Endothelial cell of umbilical vein (primary cell): ENCODE data around the gene ELMO1. TPM values are rescaled to one million over a fixed set of nuclear protein-coding genes. Genes with fewer than 3 reads are reported as not detected.
A peak's percentile ranks its signal among the peaks of the same experiment; 100 is the strongest.

Experiments used
- BruUV-seq: library from RNA; stranded (reverse); fragments of 400-500 nt; replicated peaks from 2 replicates; lab custom pipeline; 2021; lab: Mats Ljungman, UMichigan
- CTCF ChIA-PET: fragments of 300-600, 350-600 bp; sonication (Branson Sonifier 250); formaldehyde crosslinking; loops from one replicate; lab custom pipeline; 2021; ENCODE audit warnings: antibody characterized with exemption, inconsistent platforms; lab: Charles Lee
- POLR2A ChIA-PET: fragments of 300-600, 350-600 bp; sonication (Branson Sonifier 250); formaldehyde crosslinking; loops from one replicate; lab custom pipeline; 2021; ENCODE audit warnings: antibody characterized with exemption, inconsistent platforms; lab: Charles Lee
- DNase-seq: peaks from one replicate; pipeline ENCODE4 v3.0.0-alpha.2; 2011; ENCODE audit warnings: low read depth, low spot score
- FAIRE-seq: peaks from 2 replicates; lab custom pipeline; 2011; peaks lifted over from hg19 to GRCh38; lab: Jason Lieb, UNC
- H2AFZ ChIP-seq: 2 replicates; pipeline ENCODE4 v1.6.0; 2012; ENCODE audit warnings: low read depth, low read length, control low read depth, inconsistent platforms
- H3K27ac ChIP-seq: 2 replicates; pipeline ENCODE4 v1.5.1; 2011; ENCODE audit warnings: low read depth, mild to moderate bottlenecking, control low read depth, low read length, moderate library complexity; ENCODE audit not compliant: insufficient read depth
- H3K27me3 ChIP-seq, 2 experiments: 2 replicates each; pipeline versions ENCODE4 v1.6.0 to v1.6.1; 2011; ENCODE audit warnings: low read length in 2 of 2, mixed read lengths in 1 of 2; ENCODE audit not compliant: control insufficient read depth in 2 of 2, insufficient read depth in 2 of 2
- H3K36me3 ChIP-seq, 2 experiments: 2 replicates in 1 of 2; 3 replicates in 1 of 2; pipeline ENCODE4 v1.5.1; 2011; ENCODE audit warnings: low read length in 2 of 2, mild to moderate bottlenecking in 1 of 2, moderate library complexity in 1 of 2; ENCODE audit not compliant: control insufficient read depth in 2 of 2, insufficient read depth in 2 of 2; ENCODE audit errors: extremely low read depth in 1 of 2
- H3K4me1 ChIP-seq: 3 replicates; pipeline ENCODE4 v1.5.1; 2011; ENCODE audit warnings: mild to moderate bottlenecking, low read length; ENCODE audit not compliant: control insufficient read depth, insufficient read depth; ENCODE audit errors: extremely low read depth
- H3K4me2 ChIP-seq: 2 replicates; pipeline ENCODE4 v1.6.1; 2011; ENCODE audit warnings: low read length, control low read depth, mixed read lengths; ENCODE audit not compliant: insufficient read depth
- H3K4me3 ChIP-seq, 3 experiments: fragments of 200-600 bp in 1 of 3; sonication (generic), shearing (Covaris generic) in 1 of 3; replicated peaks in 1 of 3; 2 replicates each; pipeline ENCODE4 v1.5.1; 2011 to 2016; ENCODE audit warnings: control low read depth in 3 of 3, low read length in 3 of 3, mild to moderate bottlenecking in 2 of 3, inconsistent platforms in 1 of 3, low read depth in 1 of 3, moderate library complexity in 1 of 3; ENCODE audit not compliant: insufficient read depth in 1 of 3
- H3K79me2 ChIP-seq: 2 replicates; pipeline ENCODE4 v1.6.0; 2012; ENCODE audit warnings: low read length, inconsistent platforms; ENCODE audit not compliant: control insufficient read depth, insufficient read depth
- H3K9ac ChIP-seq: replicated peaks from 2 replicates; pipeline ENCODE3; 2011; ENCODE audit warnings: low read length, control low read depth; ENCODE audit not compliant: insufficient read depth; ENCODE audit errors: extremely low read depth
- H3K9me1 ChIP-seq: replicated peaks from 3 replicates; pipeline ENCODE4 v1.6.0; 2011; ENCODE audit warnings: mild to moderate bottlenecking, low read length; ENCODE audit not compliant: control insufficient read depth, insufficient read depth; ENCODE audit errors: extremely low read depth
- H3K9me3 ChIP-seq: replicated peaks from 2 replicates; pipeline ENCODE4 v1.5.1; 2012; ENCODE audit warnings: low read length, inconsistent platforms; ENCODE audit not compliant: control insufficient read depth, insufficient read depth
- H4K20me1 ChIP-seq: replicated peaks from 2 replicates; pipeline ENCODE3; 2011; ENCODE audit warnings: mild to moderate bottlenecking, low read length; ENCODE audit not compliant: control insufficient read depth, insufficient read depth; ENCODE audit errors: extremely low read depth
- EZH2 ChIP-seq: IDR thresholded peaks from 2 replicates; pipeline ENCODE4 v1.6.1; 2012; ENCODE audit warnings: borderline replicate concordance, low read depth, mild to moderate bottlenecking, moderate library complexity, low read length, inconsistent platforms; ENCODE audit not compliant: severe bottlenecking
- FOS ChIP-seq: IDR thresholded peaks from 2 replicates; pipeline ENCODE4 v1.6.1; 2011; ENCODE audit warnings: mild to moderate bottlenecking, low read length, moderate library complexity, borderline replicate concordance; ENCODE audit not compliant: insufficient read depth
- GATA2 ChIP-seq: IDR thresholded peaks from 2 replicates; pipeline ENCODE4 v1.7.0; 2011; ENCODE audit warnings: low read depth, mild to moderate bottlenecking, moderate library complexity, mixed read lengths, low read length; ENCODE audit not compliant: insufficient read length, insufficient read depth
- JUN ChIP-seq: IDR thresholded peaks from 2 replicates; pipeline ENCODE4 v1.6.1; 2011; ENCODE audit warnings: borderline replicate concordance, low read depth; ENCODE audit not compliant: insufficient read length, insufficient read depth
- MAX ChIP-seq: IDR thresholded peaks from 2 replicates; pipeline ENCODE4 v1.6.1; 2011; ENCODE audit not compliant: insufficient read depth, insufficient read length
- MYC ChIP-seq: IDR thresholded peaks from one replicate; pipeline ENCODE4 v1.6.1; 2011; ENCODE audit warnings: mild to moderate bottlenecking, low read depth, low read length
- POLR2A ChIP-seq: IDR thresholded peaks from 2 replicates; pipeline ENCODE4 v1.6.1; 2012; ENCODE audit warnings: low read depth, mild to moderate bottlenecking, control low read depth, low read length
- POLR2AphosphoS5 ChIP-seq: IDR thresholded peaks from 2 replicates; pipeline ENCODE4 v1.6.1; 2012; ENCODE audit warnings: low read depth, mild to moderate bottlenecking, control low read depth, low read length, moderate library complexity; ENCODE audit not compliant: insufficient read depth
- dilution Hi-C: fragments of 300-500 bp; cut with MboI; formaldehyde crosslinking; loops from one replicate; pipeline ENCODE4 v1.15.0; 2019; ENCODE audit warnings: low sequenced_read_pairs; ENCODE audit not compliant: extremely low pct_ligation_motif_present
- intact Hi-C: fragments of 100-400 bp; cut with micrococcal nuclease; formaldehyde crosslinking; loops from one replicate; pipeline ENCODE4 v1.10.0; 2022
- polyA plus RNA-seq, 4 experiments: library from polyadenylated mRNA; depleted of rRNA in 3 of 4; stranded (reverse) in 3 of 4; unstranded in 1 of 4; fragments of >200 nt; gene quantifications; 2 replicates each; pipeline versions ENCODE4 v1.2.1 to v1.2.3, GENCODE V29; 2011 to 2012; ENCODE audit warnings: missing spikeins in 1 of 4
- total RNA-seq: library from RNA; stranded (reverse); gene quantifications from 2 replicates; pipeline ENCODE4 v1.2.3, GENCODE V29; 2021
- TF ChIP-seq, protein P1 (sequence below), 2 donors: IDR thresholded peaks; 1 replicate in 1 of 2; 2 replicates in 1 of 2; pipeline ENCODE4 v1.5.1; 2011; ENCODE audit warnings: low read length in 2 of 2, mild to moderate bottlenecking in 2 of 2, moderate library complexity in 2 of 2, control low read depth in 1 of 2, inconsistent platforms in 1 of 2, low read depth in 1 of 2; ENCODE audit not compliant: insufficient read depth in 1 of 2; ENCODE audit errors: extremely low read depth in 1 of 2

The ELMO1 gene
- total and polyA plus RNA-seq, 2 donors (not counting 3 experiments of a cell fraction or from before 2014, with no cell fraction given) = 17.0 to 30.6 TPM

GRCh38 chr7:37448011-37448635, 541 bp downstream of the ELMO1 start:
- Histone ChIP-seq H3K4me2 (peak overlapping the region; percentile 61), H3K27me3 (no peaks in the 10 kb centered on the region), H3K9ac (peak overlapping the region; percentile 59), H3K27ac (peak overlapping the region; percentile 32), H3K4me3 (peak overlapping the region; percentile 59 to 87 (median 86)), H3K79me2 (no peaks in the 10 kb centered on the region), H2AFZ (peak overlapping the region; percentile 90), H3K9me3 (no peaks in the 10 kb centered on the region), H3K4me1 (peaks cover 21% of the 10 kb centered on the region), H3K9me1 (no peaks in the 10 kb centered on the region), H3K36me3 (no peaks in the 10 kb centered on the region), H4K20me1 (no peaks in the 10 kb centered on the region)
- dilution Hi-C loops (no loop called here), intact Hi-C loops (loop anchor here (1.0 to 10.0 kb wide), 7 partner anchors 39 to 413 kb away; no protein-coding TSS in a partner anchor)
- FAIRE-seq (no peak), DNase-seq (no peak)
- TF ChIP-seq JUN = no peak
- no peak for TF ChIP-seq POLR2A
- TF ChIP-seq MAX = no peak
- TF ChIP-seq MYC = no peak
- TF ChIP-seq, protein P1, sequence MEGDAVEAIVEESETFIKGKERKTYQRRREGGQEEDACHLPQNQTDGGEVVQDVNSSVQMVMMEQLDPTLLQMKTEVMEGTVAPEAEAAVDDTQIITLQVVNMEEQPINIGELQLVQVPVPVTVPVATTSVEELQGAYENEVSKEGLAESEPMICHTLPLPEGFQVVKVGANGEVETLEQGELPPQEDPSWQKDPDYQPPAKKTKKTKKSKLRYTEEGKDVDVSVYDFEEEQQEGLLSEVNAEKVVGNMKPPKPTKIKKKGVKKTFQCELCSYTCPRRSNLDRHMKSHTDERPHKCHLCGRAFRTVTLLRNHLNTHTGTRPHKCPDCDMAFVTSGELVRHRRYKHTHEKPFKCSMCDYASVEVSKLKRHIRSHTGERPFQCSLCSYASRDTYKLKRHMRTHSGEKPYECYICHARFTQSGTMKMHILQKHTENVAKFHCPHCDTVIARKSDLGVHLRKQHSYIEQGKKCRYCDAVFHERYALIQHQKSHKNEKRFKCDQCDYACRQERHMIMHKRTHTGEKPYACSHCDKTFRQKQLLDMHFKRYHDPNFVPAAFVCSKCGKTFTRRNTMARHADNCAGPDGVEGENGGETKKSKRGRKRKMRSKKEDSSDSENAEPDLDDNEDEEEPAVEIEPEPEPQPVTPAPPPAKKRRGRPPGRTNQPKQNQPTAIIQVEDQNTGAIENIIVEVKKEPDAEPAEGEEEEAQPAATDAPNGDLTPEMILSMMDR (IDR thresholded peaks at IDR 0.05; ENCODE audit: extremely low read depth in 1 of 2, insufficient read depth in 1 of 2, low read depth in 1 of 2, low read length in 2 of 2) = no peak
- TF ChIP-seq POLR2AphosphoS5 = no peak
- no peak for TF ChIP-seq EZH2
- no peak for TF ChIP-seq FOS
- TF ChIP-seq GATA2 = no peak
- POLR2A ChIA-PET = interaction anchor here (0.8 to 1.1 kb wide), 3 partner anchors 7 to 41 kb away, joined by 3 to 4 read pairs (median 3); no protein-coding TSS in a partner anchor
- BruUV-seq = no TSS peak
- CTCF ChIA-PET = interaction anchor here (0.7 to 4.2 kb wide), 24 partner anchors 8 to 1526 kb away, joined by 3 to 59 read pairs (median 6); no protein-coding TSS in a partner anchor
